ENCODE results near the gene PNMA8C. TPM values are rescaled to one million over a fixed set of nuclear protein-coding genes. Genes with fewer than 3 reads are reported as not detected.

PNMA8C gene
- total and polyA plus RNA-seq, 8 donors: 0.05 to 0.18 TPM; not detected in 6

DNA sequence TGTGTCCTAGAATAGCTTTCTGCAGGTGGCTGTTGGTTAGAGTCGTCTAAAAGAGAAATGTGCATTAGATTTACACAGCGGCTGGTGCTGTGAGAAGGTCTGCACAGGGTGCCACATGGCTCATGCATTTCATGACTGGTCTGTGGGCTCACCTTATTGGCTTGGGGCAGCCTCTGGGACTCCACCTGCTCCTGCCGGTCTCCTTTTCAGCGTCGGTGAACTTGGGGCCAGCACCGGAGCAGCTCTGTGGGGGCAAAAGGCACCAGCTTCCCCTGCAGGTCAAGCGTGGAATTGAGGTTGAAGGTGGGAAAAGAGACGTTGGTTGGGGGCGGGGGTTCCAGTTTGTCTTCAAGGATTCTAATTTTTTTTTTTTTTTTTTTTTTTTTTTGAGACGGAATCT lies 3.1 kb upstream of the PNMA8C start:
- no peaks in the 10 kb centered on the region for H3K36me3 ChIP-seq
- intact Hi-C loops (cut with DNase I; ENCODE audit: low total_unique reads): no loop called here
- H3K27ac ChIP-seq: no peak overlapping the region
- no peaks in the 10 kb centered on the region for H3K9me3 ChIP-seq
- TF ChIP-seq, protein P1, sequence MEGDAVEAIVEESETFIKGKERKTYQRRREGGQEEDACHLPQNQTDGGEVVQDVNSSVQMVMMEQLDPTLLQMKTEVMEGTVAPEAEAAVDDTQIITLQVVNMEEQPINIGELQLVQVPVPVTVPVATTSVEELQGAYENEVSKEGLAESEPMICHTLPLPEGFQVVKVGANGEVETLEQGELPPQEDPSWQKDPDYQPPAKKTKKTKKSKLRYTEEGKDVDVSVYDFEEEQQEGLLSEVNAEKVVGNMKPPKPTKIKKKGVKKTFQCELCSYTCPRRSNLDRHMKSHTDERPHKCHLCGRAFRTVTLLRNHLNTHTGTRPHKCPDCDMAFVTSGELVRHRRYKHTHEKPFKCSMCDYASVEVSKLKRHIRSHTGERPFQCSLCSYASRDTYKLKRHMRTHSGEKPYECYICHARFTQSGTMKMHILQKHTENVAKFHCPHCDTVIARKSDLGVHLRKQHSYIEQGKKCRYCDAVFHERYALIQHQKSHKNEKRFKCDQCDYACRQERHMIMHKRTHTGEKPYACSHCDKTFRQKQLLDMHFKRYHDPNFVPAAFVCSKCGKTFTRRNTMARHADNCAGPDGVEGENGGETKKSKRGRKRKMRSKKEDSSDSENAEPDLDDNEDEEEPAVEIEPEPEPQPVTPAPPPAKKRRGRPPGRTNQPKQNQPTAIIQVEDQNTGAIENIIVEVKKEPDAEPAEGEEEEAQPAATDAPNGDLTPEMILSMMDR (IDR thresholded peaks at IDR 0.05): no peak
- TF ChIP-seq EP300 (IDR thresholded peaks at IDR 0.05) (no peak), POLR2AphosphoS5 (IDR thresholded peaks at IDR 0.05) (no peak), POLR2A (IDR thresholded peaks at IDR 0.05) (no peak)
- no peak overlapping the region for H3K4me3 ChIP-seq
- peaks cover 0 to 81% (median 17%) of the 10 kb centered on the region in 3 donors for H3K27me3 ChIP-seq
- 26 to 42% (median 35%) methylated on average over 8 to 10 of the region's 10 CpGs for WGBS, 5 donors
- peak in 1 of 2 donors; percentile 55 for DNase-seq
- H3K4me1 ChIP-seq: peaks cover 0 to 18% (median 10%) of the 10 kb centered on the region in 4 donors

DNA sequence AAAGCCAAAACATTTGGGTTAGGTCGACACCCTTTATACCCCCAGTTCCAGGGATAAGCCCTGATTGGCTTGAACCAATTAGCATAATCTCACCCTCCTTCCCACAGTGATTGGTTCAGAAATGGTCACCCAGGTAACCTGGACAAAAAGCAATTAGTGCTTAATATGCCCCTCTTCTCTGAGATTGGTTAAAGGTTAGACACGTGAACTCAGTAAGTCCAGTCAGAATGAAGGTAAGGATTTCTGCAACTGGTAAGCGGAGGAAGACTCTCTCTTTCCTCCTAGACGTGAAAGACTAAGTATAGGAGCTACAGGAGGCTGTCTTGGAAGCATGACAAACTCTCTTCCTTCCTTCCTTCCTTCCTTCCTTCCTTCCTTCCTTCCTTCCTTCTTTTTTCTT lies 1.3 kb upstream of the PNMA8C start:
- peaks cover 0 to 90% (median 25%) of the 10 kb centered on the region in 3 donors for H3K27me3 ChIP-seq

GRCh38 chr19:46427518-46428045 lies 1.2 kb downstream of the PNMA8C start:
- DNase-seq: no peak
- H3K4me1 ChIP-seq: peaks cover 6 to 31% (median 19%) of the 10 kb centered on the region in 4 donors
- 79 to 87% (median 80%) methylated on average over 17 of the region's 17 CpGs for WGBS, 5 donors
- no peak overlapping the region for H3K4me3 ChIP-seq
- H3K36me3 ChIP-seq: no peaks in the 10 kb centered on the region
- no peaks in the 10 kb centered on the region for H3K9me3 ChIP-seq
- peaks cover 0 to 85% (median 25%) of the 10 kb centered on the region in 3 donors for H3K27me3 ChIP-seq
- TF ChIP-seq EP300 (IDR thresholded peaks at IDR 0.05): no peak
- intact Hi-C loops (cut with DNase I; ENCODE audit: low total_unique reads): no loop called here
- H3K27ac ChIP-seq: no peak overlapping the region

More for the DNA sequence above, 1.3 kb upstream of the PNMA8C start:
- no peaks in the 10 kb centered on the region for H3K9me3 ChIP-seq
- intact Hi-C loops (cut with DNase I; ENCODE audit: low total_unique reads): no loop called here
- no peak overlapping the region for H3K27ac ChIP-seq
- 69 to 84% (median 78%) methylated on average over 4 of the region's 4 CpGs for WGBS, 5 donors
- no peak for DNase-seq
- H3K4me1 ChIP-seq: peaks cover 6 to 31% (median 19%) of the 10 kb centered on the region in 4 donors
- H3K36me3 ChIP-seq: no peaks in the 10 kb centered on the region
- no peak for TF ChIP-seq POLR2AphosphoS5 (IDR thresholded peaks at IDR 0.05)
- TF ChIP-seq, protein P1 (IDR thresholded peaks at IDR 0.05): no peak
- no peak for TF ChIP-seq EP300 (IDR thresholded peaks at IDR 0.05)
- no peak for TF ChIP-seq POLR2A (IDR thresholded peaks at IDR 0.05)
- H3K4me3 ChIP-seq: no peak overlapping the region

DNA sequence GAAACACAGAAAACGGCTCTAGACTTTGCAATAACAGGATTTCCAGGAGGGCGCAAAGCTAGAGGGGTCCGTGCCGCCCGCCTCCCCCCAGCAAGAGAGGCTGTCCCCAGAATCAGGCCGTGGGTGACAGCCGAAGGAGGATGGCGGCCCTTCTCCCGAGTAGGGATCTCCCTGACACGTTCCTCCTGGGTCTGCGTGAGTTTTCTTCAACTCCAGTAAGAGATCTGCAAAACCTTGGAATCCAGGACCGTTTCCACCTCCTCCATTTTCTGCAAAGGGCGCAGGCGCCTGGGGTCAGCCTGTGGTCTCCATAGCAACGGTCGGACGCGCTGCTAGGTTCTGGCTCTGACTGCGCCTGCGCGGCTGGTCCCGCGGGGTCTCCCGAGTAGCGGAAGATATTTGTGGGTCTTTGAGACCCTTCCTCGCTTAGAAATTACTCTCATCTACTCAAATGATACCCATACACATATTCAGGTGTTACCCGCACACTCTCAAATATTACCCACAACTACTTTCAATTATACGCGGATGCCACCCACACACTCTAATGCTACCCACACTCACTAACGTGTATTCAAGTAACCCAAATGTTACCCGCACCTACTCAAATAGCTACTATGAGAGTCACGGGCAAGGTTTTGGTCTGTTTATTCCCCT lies 2.1 kb downstream of the PNMA8C start:
- Histone ChIP-seq H3K9me3 (no peaks in the 10 kb centered on the region), H3K27me3 (peaks cover 0 to 83% (median 24%) of the 10 kb centered on the region in 3 donors), H3K4me1 (peaks cover 6 to 31% (median 19%) of the 10 kb centered on the region in 4 donors), H3K27ac (peak overlapping the region in 3 of 5 donors; percentile 22 to 54 (median 50)), H3K36me3 (no peaks in the 10 kb centered on the region), H3K4me3 (peak overlapping the region; percentile 54 to 58 (median 56))
- TF ChIP-seq, protein P1 (IDR thresholded peaks at IDR 0.05): no peak
- TF ChIP-seq POLR2A (IDR thresholded peaks at IDR 0.05): no peak
- TF ChIP-seq EP300 (IDR thresholded peaks at IDR 0.05): no peak
- TF ChIP-seq POLR2AphosphoS5 (IDR thresholded peaks at IDR 0.05): no peak
- WGBS, 5 donors: 1 to 3% (median 2%) methylated on average over 31 to 32 of the region's 32 CpGs
- DNase-seq: peak; percentile 55 to 96
- intact Hi-C loops (cut with DNase I; ENCODE audit: low total_unique reads): no loop called here
